ENCODE results near the gene TSKU. TPM values are rescaled to one million over a fixed set of nuclear protein-coding genes. Genes with fewer than 3 reads are reported as not detected.
A peak's percentile ranks its signal among the peaks of the same experiment; 100 is the strongest.

TSKU gene
- total RNA-seq, 1 donor from 2014 or later, result 121 TPM

GRCh38 chr11:76806608-76807205, 23.6 kb downstream of the TSKU start:
- Histone ChIP-seq H3K4me3 (no peak overlapping the region), H3K27me3 (no peaks in the 10 kb centered on the region), H3K4me1 (peaks cover 0 to 10% of the 10 kb centered on the region in 2 donors), H3K27ac (peak overlapping the region; percentile 25 to 54), H3K9me3 (no peaks in the 10 kb centered on the region), H3K36me3 (no peaks in the 10 kb centered on the region)
- DNase-seq (ENCODE audit: low spot score in 2 of 2), result no peak
- no peak for TF ChIP-seq CTCF (IDR thresholded peaks at IDR 0.05)
- intact Hi-C loops (cut with DNase I), result loop anchor here (1.0 to 2.0 kb wide), 2 partner anchors 54 to 113 kb away; partner anchors contain the start of gene ACER3

- H3K27ac ChIP-seq, result peak overlapping the region; percentile 54 to 58
- peak in 1 of 2 donors; percentile 92 for DNase-seq (ENCODE audit: low spot score in 2 of 2)
- H3K4me3 ChIP-seq, result peak overlapping the region in 1 of 2 donors; percentile 41
- no peaks in the 10 kb centered on the region for H3K27me3 ChIP-seq
- no peaks in the 10 kb centered on the region for H3K36me3 ChIP-seq
- TF ChIP-seq CTCF (IDR thresholded peaks at IDR 0.05), result peak; percentile 77 to 80 (median 79)
- no peaks in the 10 kb centered on the region for H3K9me3 ChIP-seq
- peaks cover 0 to 10% of the 10 kb centered on the region in 2 donors for H3K4me1 ChIP-seq
- intact Hi-C loops (cut with DNase I), result loop anchor here (1.0 to 2.0 kb wide), 2 partner anchors 53 to 112 kb away; partner anchors contain the start of gene ACER3
These were observed 24.2 kb downstream of the TSKU start for GRCh38 chr11:76807206-76807875.

GRCh38 chr11:76808171-76808570, 25.0 kb downstream of the TSKU start:
- no peak for TF ChIP-seq CTCF (IDR thresholded peaks at IDR 0.05)
- no peaks in the 10 kb centered on the region for H3K27me3 ChIP-seq
- peaks cover 0 to 10% of the 10 kb centered on the region in 2 donors for H3K4me1 ChIP-seq
- H3K27ac ChIP-seq, result peak overlapping the region in 1 of 2 donors; percentile 54
- no peaks in the 10 kb centered on the region for H3K9me3 ChIP-seq
- H3K36me3 ChIP-seq, result no peaks in the 10 kb centered on the region
- intact Hi-C loops (cut with DNase I), result no loop called here
- no peak overlapping the region for H3K4me3 ChIP-seq
- DNase-seq (ENCODE audit: low spot score in 2 of 2), result peak in 1 of 2 donors; percentile 50

- TF ChIP-seq CTCF (IDR thresholded peaks at IDR 0.05), result no peak
- Histone ChIP-seq H3K27ac (no peak overlapping the region), H3K4me3 (no peak overlapping the region), H3K27me3 (no peaks in the 10 kb centered on the region), H3K9me3 (no peaks in the 10 kb centered on the region), H3K36me3 (no peaks in the 10 kb centered on the region), H3K4me1 (peaks cover 0 to 8% of the 10 kb centered on the region in 2 donors)
- intact Hi-C loops (cut with DNase I), result no loop called here
- peak in 1 of 2 donors; percentile 57 for DNase-seq (ENCODE audit: low spot score in 2 of 2)
These were observed 25.8 kb downstream of the TSKU start for GRCh38 chr11:76808996-76809395.

- Histone ChIP-seq H3K27me3 (no peaks in the 10 kb centered on the region), H3K9me3 (no peaks in the 10 kb centered on the region), H3K4me1 (peaks cover 0 to 8% of the 10 kb centered on the region in 2 donors), H3K4me3 (no peak overlapping the region), H3K27ac (no peak overlapping the region), H3K36me3 (no peaks in the 10 kb centered on the region)
- DNase-seq (ENCODE audit: low spot score in 2 of 2), result peak in 1 of 2 donors; percentile 61
- peak; percentile 29 to 36 (median 35) for TF ChIP-seq CTCF (IDR thresholded peaks at IDR 0.05)
- intact Hi-C loops (cut with DNase I), result no loop called here
These were observed 27.1 kb downstream of the TSKU start for GRCh38 chr11:76810151-76810853.
